AG04449 (cell line): ENCODE results near the gene GPR45.

ENCODE experiments used
- CTCF ChIA-PET: fragments of 350-600 bp; formaldehyde crosslinking; extraction: SDS; loops from one replicate; lab custom pipeline; 2021; ENCODE audit warnings: antibody characterized with exemption; lab: Yijun Ruan, JAX
- POLR2A ChIA-PET: fragments of 400-600, 350-600 bp; formaldehyde crosslinking; extraction: SDS; loops from one replicate; lab custom pipeline; 2020; ENCODE audit warnings: antibody characterized with exemption, inconsistent platforms; lab: Yijun Ruan, JAX
- DNase-seq: peaks from one replicate; pipeline ENCODE4 v3.0.0-alpha.2; 2010; ENCODE audit warnings: low read depth, low spot score
- H3K4me3 ChIP-seq: 2 replicates; pipeline ENCODE4 v1.5.1; 2011; ENCODE audit warnings: low read depth, mild to moderate bottlenecking, control low read depth, low read length
- TF ChIP-seq, protein P1 (sequence below): IDR thresholded peaks from one replicate; pipeline ENCODE4 v1.5.1; 2011; ENCODE audit warnings: mild to moderate bottlenecking, moderate library complexity, low read length, control low read depth, inconsistent platforms; ENCODE audit not compliant: insufficient read depth; ENCODE audit errors: missing control alignments

The GPR45 gene

DNA sequence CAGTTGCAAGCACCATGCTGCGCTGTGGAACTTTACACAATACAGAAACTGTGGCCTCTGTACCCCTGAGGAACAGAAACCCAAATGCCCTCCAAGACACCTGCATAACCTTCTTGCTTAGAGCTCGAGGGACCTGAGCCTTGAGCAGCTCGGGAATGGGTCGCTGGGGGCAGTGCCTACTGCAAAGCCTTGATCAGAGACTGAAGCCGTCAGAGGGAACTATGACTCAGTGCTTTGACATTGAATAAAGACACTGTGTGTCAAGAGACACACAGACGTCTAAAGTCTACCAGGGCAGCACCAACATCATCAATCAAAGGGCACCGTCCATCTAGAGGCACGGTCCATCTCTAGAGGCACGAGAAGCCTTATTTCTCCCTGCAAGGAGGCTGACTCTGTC lies 30.6 kb downstream of the GPR45 start:
- CTCF ChIA-PET: interaction anchor here (1.0 to 1.5 kb wide), 2 partner anchors 16 to 148 kb away, joined by 4 to 5 read pairs; no protein-coding TSS in a partner anchor
- POLR2A ChIA-PET: no interaction called here
- TF ChIP-seq, protein P1, sequence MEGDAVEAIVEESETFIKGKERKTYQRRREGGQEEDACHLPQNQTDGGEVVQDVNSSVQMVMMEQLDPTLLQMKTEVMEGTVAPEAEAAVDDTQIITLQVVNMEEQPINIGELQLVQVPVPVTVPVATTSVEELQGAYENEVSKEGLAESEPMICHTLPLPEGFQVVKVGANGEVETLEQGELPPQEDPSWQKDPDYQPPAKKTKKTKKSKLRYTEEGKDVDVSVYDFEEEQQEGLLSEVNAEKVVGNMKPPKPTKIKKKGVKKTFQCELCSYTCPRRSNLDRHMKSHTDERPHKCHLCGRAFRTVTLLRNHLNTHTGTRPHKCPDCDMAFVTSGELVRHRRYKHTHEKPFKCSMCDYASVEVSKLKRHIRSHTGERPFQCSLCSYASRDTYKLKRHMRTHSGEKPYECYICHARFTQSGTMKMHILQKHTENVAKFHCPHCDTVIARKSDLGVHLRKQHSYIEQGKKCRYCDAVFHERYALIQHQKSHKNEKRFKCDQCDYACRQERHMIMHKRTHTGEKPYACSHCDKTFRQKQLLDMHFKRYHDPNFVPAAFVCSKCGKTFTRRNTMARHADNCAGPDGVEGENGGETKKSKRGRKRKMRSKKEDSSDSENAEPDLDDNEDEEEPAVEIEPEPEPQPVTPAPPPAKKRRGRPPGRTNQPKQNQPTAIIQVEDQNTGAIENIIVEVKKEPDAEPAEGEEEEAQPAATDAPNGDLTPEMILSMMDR: no peak
- no peak for DNase-seq
- no peak overlapping the region for H3K4me3 ChIP-seq

DNA sequence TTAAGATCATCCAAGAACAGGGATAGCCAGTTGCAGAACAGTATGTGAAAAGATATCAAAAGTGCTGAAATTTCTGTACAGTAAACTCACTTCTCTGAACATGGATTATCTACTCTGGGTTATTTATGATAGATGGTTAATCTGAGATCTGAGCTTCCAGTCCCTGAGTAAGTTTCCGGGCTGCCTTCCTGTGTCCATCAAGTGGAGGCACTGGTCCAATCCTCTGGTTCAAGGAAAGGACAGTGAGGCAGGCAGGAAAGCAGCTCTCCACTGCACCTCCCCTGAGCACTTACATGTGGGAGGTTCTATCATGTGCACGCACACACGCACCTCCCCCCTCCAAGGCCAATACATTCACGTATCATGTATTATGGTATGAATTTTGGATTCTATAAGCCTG lies 32.5 kb downstream of the GPR45 start:
- TF ChIP-seq, protein P1: no peak
- DNase-seq: no peak
- ChIA-PET POLR2A (no interaction called here), CTCF (interaction anchor here (1.2 to 2.4 kb wide), 4 partner anchors 12 to 159 kb away, joined by 4 to 7 read pairs (median 6); no protein-coding TSS in a partner anchor)
- H3K4me3 ChIP-seq: no peak overlapping the region

GRCh38 chr2:105278654-105279053 lies 37.1 kb downstream of the GPR45 start:
- POLR2A ChIA-PET: interaction anchor here (1.0 kb wide), 1 partner anchor 18 kb away, joined by 3 read pairs; no protein-coding TSS in a partner anchor
- no peak for DNase-seq
- TF ChIP-seq, protein P1: no peak
- H3K4me3 ChIP-seq: no peak overlapping the region
- CTCF ChIA-PET: interaction anchor here (0.8 to 1.8 kb wide), 6 partner anchors 9 to 243 kb away, joined by 3 to 9 read pairs (median 4); no protein-coding TSS in a partner anchor

GRCh38 chr2:105279126-105279525 lies 37.6 kb downstream of the GPR45 start:
- ChIA-PET CTCF (interaction anchor here (0.9 to 1.8 kb wide), 4 partner anchors 8 to 242 kb away, joined by 3 to 9 read pairs (median 6); no protein-coding TSS in a partner anchor), POLR2A (interaction anchor here (1.0 kb wide), 1 partner anchor 18 kb away, joined by 3 read pairs; no protein-coding TSS in a partner anchor)
- no peak for DNase-seq
- TF ChIP-seq, protein P1: no peak
- no peak overlapping the region for H3K4me3 ChIP-seq

- ChIA-PET CTCF (interaction anchor here (1.1 to 2.7 kb wide), 3 partner anchors 14 to 241 kb away, joined by 3 to 20 read pairs (median 3); no protein-coding TSS in a partner anchor), POLR2A (no interaction called here)
- TF ChIP-seq, protein P1: no peak
- DNase-seq: no peak
- H3K4me3 ChIP-seq: no peak overlapping the region
These were observed 38.7 kb downstream of the GPR45 start for GRCh38 chr2:105280281-105280680.

- H3K4me3 ChIP-seq: no peak overlapping the region
- ChIA-PET CTCF (interaction anchor here (1.1 to 2.0 kb wide), 3 partner anchors 10 to 47 kb away, joined by 3 to 10 read pairs (median 5); no protein-coding TSS in a partner anchor), POLR2A (no interaction called here)
- TF ChIP-seq, protein P1: no peak
- no peak for DNase-seq
These were observed 42.0 kb downstream of the GPR45 start for GRCh38 chr2:105283532-105283931.
